Lung (tissue), 12 donors: ENCODE data around the gene BLVRA. TPM values are rescaled to one million over a fixed set of nuclear protein-coding genes. Genes with fewer than 3 reads are reported as not detected.
A peak's percentile ranks its signal among the peaks of the same experiment; 100 is the strongest.

Experiments used
- ATAC-seq: fragments of 200-7000 bp; cut with Tn5 transposase; one replicate; pipeline ENCODE4 v1.9.1; 2020; ENCODE audit warnings: moderate number of reproducible peaks; ENCODE audit not compliant: insufficient read depth, low FRiP score
- DNase-seq, 3 donors: peaks; one replicate each; pipeline ENCODE4 v3.0.0-alpha.2; 2013 to 2017
- H3K27ac ChIP-seq, 2 donors: one replicate each; pipeline ENCODE4 v1.5.1; 2013; ENCODE audit warnings: mild to moderate bottlenecking in 2 of 2, moderate library complexity in 2 of 2, control low read depth in 1 of 2, inconsistent platforms in 1 of 2, low read depth in 1 of 2, low read length in 1 of 2
- H3K27me3 ChIP-seq, 3 donors: one replicate each; pipeline ENCODE4 v1.5.1; 2013; ENCODE audit warnings: low read length in 2 of 3; ENCODE audit not compliant: control insufficient read depth in 3 of 3, insufficient read depth in 3 of 3
- H3K36me3 ChIP-seq, 4 donors: one replicate each; pipeline ENCODE4 v1.5.1; 2013; ENCODE audit warnings: low read length in 4 of 4, mild to moderate bottlenecking in 1 of 4, moderate library complexity in 1 of 4; ENCODE audit not compliant: control insufficient read depth in 4 of 4, insufficient read depth in 4 of 4
- H3K4me1 ChIP-seq, 5 donors: one replicate each; pipeline ENCODE4 v1.5.1; 2013; ENCODE audit warnings: low read length in 5 of 5, mild to moderate bottlenecking in 2 of 5, moderate library complexity in 1 of 5; ENCODE audit not compliant: control insufficient read depth in 5 of 5, insufficient read depth in 5 of 5
- H3K4me3 ChIP-seq: one replicate; pipeline ENCODE4 v1.5.1; 2013; ENCODE audit warnings: mild to moderate bottlenecking, control low read depth, moderate library complexity
- H3K9ac ChIP-seq, 2 donors: one replicate each; pipeline ENCODE4 v1.5.1; 2013; ENCODE audit warnings: low read length in 2 of 2, control low read depth in 1 of 2; ENCODE audit not compliant: insufficient read depth in 1 of 2
- H3K9me3 ChIP-seq, 4 donors: one replicate each; pipeline ENCODE4 v1.5.1; 2013; ENCODE audit warnings: low read length in 3 of 4, mild to moderate bottlenecking in 1 of 4, moderate library complexity in 1 of 4; ENCODE audit not compliant: control insufficient read depth in 4 of 4, insufficient read depth in 3 of 4
- CTCF ChIP-seq: IDR thresholded peaks from 2 replicates; pipeline ENCODE4 v1.5.1; 2012; ENCODE audit warnings: mild to moderate bottlenecking; ENCODE audit errors: control extremely low read depth, extremely low read depth
- WGBS, 2 donors: extraction: QIAGEN DNeasy Blood & Tissue Kit; methylation state at CpG; one replicate each; pipeline ENCODE4 v1.1.7; 2013; 5-methylcytosine and 5-hydroxymethylcytosine counted together
- polyA plus RNA-seq, 2 donors: library from polyadenylated mRNA; stranded (reverse); fragments of 200-250 nt; gene quantifications; one replicate each; pipeline ENCODE4 v1.2.1, GENCODE V29; 2013
- total RNA-seq, 2 donors: library from RNA; depleted of rRNA in 1 of 2; stranded (reverse); fragments of >200 nt in 1 of 2; gene quantifications; one replicate each; pipeline ENCODE4 v1.2.1, GENCODE V29; 2014 to 2021
- donor health status: control.
- donor health status: control.
- donor health status: Bipolar disorder and iron deficiency.
- donor health status: healthy.
- donor health status: DM: yes; HTN: yes; CAD: no.

Gene BLVRA
- total and polyA plus RNA-seq, 4 donors = 25.9 to 143 (median 97.1) TPM

- no peak for DNase-seq
- no peak overlapping the region for H3K9ac ChIP-seq
- no peaks in the 10 kb centered on the region for H3K36me3 ChIP-seq
- no peaks in the 10 kb centered on the region for H3K9me3 ChIP-seq
- H3K27ac ChIP-seq = no peak overlapping the region
- 100% methylated on average over 1 of the region's 1 CpG for WGBS, 2 donors
- no peak overlapping the region for H3K4me3 ChIP-seq
- no peak for ATAC-seq
- H3K4me1 ChIP-seq = peaks cover 0 to 22% (median 6%) of the 10 kb centered on the region in 5 donors
- no peaks in the 10 kb centered on the region for H3K27me3 ChIP-seq
- TF ChIP-seq CTCF = no peak
These were observed 2.9 kb downstream of the BLVRA start for GRCh38 chr7:43761382-43761781.

GRCh38 chr7:43761938-43762692 is 3.6 kb downstream of the BLVRA start:
- 54 to 55% methylated on average over 5 of the region's 5 CpGs for WGBS, 2 donors
- Histone ChIP-seq H3K9me3 (no peaks in the 10 kb centered on the region), H3K27ac (peak overlapping the region in 1 of 2 donors; percentile 37), H3K4me1 (peaks cover 0 to 15% (median 0%) of the 10 kb centered on the region in 5 donors), H3K27me3 (no peaks in the 10 kb centered on the region), H3K36me3 (no peaks in the 10 kb centered on the region), H3K9ac (no peak overlapping the region), H3K4me3 (no peak overlapping the region)
- DNase-seq = no peak
- no peak for ATAC-seq
- no peak for TF ChIP-seq CTCF

- H3K4me3 ChIP-seq = no peak overlapping the region
- no peaks in the 10 kb centered on the region for H3K36me3 ChIP-seq
- 73 to 89% methylated on average over 3 of the region's 3 CpGs for WGBS, 2 donors
- no peak for ATAC-seq
- no peaks in the 10 kb centered on the region for H3K9me3 ChIP-seq
- peak overlapping the region in 1 of 2 donors; percentile 40 for H3K27ac ChIP-seq
- DNase-seq = no peak
- no peaks in the 10 kb centered on the region for H3K27me3 ChIP-seq
- H3K9ac ChIP-seq = no peak overlapping the region
- H3K4me1 ChIP-seq = peaks cover 0 to 10% (median 0%) of the 10 kb centered on the region in 5 donors
- TF ChIP-seq CTCF = no peak
These were observed 4.7 kb downstream of the BLVRA start for GRCh38 chr7:43763183-43763582.
